HepG2 (cell line): Measurements from ENCODE around the gene COPA.

Source experiments
- BCL6 ChIP-seq: IDR thresholded peaks from 2 replicates; pipeline ENCODE4 v1.6.1; 2016; ENCODE audit warnings: missing genetic modification reagents, missing compliant biosample characterization
- EZH2 ChIP-seq: conservative IDR thresholded peaks from 2 replicates; pipeline ENCODE4 v1.6.1; 2012; ENCODE audit warnings: mild to moderate bottlenecking, low read depth, low read length, moderate library complexity
- HMG20A ChIP-seq: IDR thresholded peaks from 2 replicates; pipeline ENCODE4 v1.6.1; 2016; ENCODE audit warnings: borderline replicate concordance
- RFX5 ChIP-seq: IDR thresholded peaks from 2 replicates; pipeline ENCODE4 v1.6.1; 2011; ENCODE audit warnings: low read depth, low read length, improper control_type of control experiment
- ZFAT ChIP-seq: sonication (generic); formaldehyde crosslinking; conservative IDR thresholded peaks from 2 replicates; pipeline ENCODE4 v1.8.1; 2023; ENCODE audit warnings: missing genetic modification reagents, inconsistent platforms
- ZNF251 ChIP-seq: sonication (generic); formaldehyde crosslinking; IDR thresholded peaks from 2 replicates; pipeline ENCODE4 v1.9.0; 2021; ENCODE audit warnings: mild to moderate bottlenecking, missing genetic modification reagents
- TF ChIP-seq, protein P1 (sequence below): IDR thresholded peaks from 2 replicates; pipeline ENCODE4 v1.6.1; 2012; ENCODE audit warnings: low read length, improper control_type of control experiment
- TF ChIP-seq, protein P2 (sequence below): sonication (generic); formaldehyde crosslinking; IDR thresholded peaks from 2 replicates; pipeline ENCODE4 v1.9.0; 2021; ENCODE audit warnings: missing genetic modification reagents, borderline replicate concordance

DNA sequence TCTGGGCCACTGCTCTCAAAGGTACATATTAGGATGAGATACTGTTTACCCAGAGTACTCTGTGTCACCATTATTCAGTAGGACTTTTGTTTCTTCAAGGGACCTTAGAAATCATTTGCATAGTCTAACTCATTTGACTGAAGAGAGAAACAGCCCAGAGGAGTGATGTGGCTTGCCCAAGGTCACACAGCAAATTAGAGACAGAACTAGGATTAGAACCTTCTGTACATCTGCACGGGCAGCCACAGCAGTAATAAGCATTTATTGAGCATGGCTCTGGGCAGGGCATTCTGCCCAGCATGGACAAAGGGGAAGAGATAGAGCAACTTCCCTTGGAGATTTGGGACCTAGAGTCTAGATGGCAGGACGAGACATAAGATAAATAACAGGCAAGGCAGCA, 18.1 kb upstream of the COPA start:
- TF ChIP-seq ZNF251 (CRISPR knock-in tag) (no peak), BCL6 (CRISPR knock-in tag) (no peak), RFX5 (no peak), HMG20A (CRISPR knock-in tag) (no peak), ZFAT (CRISPR knock-in tag) (no peak), EZH2 (no peak)
- TF ChIP-seq, protein P1, sequence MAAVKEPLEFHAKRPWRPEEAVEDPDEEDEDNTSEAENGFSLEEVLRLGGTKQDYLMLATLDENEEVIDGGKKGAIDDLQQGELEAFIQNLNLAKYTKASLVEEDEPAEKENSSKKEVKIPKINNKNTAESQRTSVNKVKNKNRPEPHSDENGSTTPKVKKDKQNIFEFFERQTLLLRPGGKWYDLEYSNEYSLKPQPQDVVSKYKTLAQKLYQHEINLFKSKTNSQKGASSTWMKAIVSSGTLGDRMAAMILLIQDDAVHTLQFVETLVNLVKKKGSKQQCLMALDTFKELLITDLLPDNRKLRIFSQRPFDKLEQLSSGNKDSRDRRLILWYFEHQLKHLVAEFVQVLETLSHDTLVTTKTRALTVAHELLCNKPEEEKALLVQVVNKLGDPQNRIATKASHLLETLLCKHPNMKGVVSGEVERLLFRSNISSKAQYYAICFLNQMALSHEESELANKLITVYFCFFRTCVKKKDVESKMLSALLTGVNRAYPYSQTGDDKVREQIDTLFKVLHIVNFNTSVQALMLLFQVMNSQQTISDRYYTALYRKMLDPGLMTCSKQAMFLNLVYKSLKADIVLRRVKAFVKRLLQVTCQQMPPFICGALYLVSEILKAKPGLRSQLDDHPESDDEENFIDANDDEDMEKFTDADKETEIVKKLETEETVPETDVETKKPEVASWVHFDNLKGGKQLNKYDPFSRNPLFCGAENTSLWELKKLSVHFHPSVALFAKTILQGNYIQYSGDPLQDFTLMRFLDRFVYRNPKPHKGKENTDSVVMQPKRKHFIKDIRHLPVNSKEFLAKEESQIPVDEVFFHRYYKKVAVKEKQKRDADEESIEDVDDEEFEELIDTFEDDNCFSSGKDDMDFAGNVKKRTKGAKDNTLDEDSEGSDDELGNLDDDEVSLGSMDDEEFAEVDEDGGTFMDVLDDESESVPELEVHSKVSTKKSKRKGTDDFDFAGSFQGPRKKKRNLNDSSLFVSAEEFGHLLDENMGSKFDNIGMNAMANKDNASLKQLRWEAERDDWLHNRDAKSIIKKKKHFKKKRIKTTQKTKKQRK: no peak
- TF ChIP-seq, protein P2, sequence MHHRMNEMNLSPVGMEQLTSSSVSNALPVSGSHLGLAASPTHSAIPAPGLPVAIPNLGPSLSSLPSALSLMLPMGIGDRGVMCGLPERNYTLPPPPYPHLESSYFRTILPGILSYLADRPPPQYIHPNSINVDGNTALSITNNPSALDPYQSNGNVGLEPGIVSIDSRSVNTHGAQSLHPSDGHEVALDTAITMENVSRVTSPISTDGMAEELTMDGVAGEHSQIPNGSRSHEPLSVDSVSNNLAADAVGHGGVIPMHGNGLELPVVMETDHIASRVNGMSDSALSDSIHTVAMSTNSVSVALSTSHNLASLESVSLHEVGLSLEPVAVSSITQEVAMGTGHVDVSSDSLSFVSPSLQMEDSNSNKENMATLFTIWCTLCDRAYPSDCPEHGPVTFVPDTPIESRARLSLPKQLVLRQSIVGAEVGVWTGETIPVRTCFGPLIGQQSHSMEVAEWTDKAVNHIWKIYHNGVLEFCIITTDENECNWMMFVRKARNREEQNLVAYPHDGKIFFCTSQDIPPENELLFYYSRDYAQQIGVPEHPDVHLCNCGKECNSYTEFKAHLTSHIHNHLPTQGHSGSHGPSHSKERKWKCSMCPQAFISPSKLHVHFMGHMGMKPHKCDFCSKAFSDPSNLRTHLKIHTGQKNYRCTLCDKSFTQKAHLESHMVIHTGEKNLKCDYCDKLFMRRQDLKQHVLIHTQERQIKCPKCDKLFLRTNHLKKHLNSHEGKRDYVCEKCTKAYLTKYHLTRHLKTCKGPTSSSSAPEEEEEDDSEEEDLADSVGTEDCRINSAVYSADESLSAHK: no peak
